Activated CD4-positive, CD25-positive, alpha-beta regulatory T cell treated with anti-CD3 and anti-CD28 coated beads, Interleukin-2, amount 50 U/mL, for 72 hours (primary cell): ENCODE results near the gene IL33.

Experiments
- DNase-seq: peaks from one replicate; pipeline ENCODE4 v3.0.0; 2021

The IL33 gene

DNA sequence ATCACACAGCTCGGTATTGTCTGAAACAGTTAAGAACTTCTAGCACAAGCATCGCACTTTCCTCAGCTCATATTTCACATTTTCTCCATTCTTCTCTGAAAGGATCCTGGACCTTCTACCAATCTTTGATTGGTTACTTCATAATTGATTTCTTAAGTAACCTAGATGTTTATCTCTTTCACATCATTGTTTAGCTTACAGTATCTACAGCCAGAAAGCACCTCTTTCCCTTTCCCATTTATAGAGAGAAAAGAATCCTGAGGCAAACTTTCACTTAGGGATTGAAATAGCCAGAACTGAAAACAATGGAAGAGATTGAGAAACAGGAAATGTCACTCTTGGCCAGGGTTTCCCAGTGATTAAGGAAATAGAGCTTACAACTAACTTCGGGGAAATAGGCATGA lies 2.5 kb downstream of the IL33 start:
- DNase-seq = no peak

DNA sequence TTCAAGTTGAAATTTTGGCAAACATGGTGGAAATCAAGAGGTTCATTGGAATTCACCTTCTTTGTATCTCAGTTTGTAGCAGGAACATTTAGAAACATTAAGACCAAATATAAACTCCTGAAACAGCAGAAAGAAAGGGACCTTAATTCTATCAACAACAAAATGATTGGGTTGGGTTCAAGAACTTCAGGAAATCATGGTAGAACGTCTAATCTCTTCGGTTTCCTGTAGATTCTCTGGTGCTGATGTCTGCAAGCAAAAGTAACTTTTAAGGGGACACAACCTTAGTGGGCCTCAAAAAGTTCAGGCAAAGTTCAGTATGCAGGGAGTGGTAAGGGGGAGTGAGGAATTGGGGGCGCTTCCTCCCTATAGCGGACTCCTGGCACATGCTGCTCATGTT lies 3.4 kb downstream of the IL33 start:
- DNase-seq = no peak

DNA sequence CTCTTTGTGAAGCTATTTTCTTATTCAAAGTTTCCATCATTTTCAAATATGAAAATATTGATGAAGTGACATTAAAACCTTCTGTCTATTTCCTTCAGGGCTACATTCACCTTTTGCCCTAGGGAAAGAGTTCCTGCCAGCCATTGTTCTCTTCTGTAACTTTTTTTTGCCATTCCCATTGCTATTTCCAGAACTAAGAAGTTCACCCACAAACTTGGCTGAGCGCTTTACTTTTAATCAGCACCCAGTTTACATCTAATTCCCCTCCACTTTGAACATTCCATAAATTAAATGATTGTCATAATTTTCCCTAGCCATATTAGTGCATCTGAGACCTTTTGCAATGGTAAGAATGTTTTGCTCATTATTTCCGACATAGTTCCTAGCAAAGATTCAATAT lies 4.4 kb downstream of the IL33 start:
- DNase-seq = no peak

DNA sequence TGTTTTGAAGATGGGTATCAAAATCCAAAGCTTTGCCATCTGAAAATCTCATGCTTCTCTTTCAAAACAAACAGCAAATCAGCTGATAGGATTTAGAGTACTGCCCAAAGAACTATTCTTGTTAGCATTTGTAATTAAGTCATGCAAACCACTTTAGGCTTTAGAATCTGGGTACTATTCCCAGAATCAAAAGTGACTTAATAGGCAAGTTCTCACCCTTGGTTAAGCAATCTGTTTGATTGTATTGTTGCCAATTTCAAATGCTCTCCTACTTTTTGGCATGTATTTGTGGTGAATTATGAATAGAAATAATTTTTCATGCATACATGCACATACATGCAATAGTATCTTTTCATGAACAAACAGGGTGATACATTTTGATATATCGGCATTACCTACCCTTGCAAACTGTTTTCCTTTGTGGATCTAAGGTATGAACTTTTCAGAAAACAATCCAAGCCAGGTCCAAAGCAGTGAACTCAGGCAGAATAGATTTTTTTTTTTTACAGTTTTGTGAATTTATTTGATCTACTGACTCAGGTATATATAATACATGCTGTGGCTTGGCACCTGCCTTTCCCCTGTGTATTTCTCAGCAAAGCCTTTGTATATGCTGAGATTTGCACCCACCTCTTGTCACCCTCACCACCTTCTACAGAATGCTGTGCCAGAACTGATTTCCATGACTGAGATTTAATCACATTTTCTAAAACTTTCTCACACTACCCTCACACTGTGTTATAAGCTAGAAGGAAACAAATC lies 9.0 kb downstream of the IL33 start:
- no peak for DNase-seq

DNA sequence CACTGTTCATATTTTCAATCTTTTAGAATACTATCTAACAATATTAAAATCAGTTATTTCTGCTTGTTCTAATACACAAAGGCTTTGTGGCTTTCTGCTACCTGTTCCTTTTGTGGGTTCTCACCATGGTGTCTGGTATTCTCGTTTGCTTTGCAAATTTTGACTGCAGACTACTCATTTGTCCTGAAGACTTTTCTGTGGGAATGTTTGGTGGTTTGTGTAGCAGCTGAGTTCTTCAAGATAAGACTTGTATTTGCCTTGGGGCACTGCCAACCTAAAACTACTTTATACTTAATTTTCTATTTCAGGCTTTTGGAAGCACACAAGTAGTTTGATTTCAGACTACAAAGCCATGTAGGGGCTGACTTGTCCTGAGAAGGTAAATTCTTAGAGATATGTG lies 11.1 kb downstream of the IL33 start:
- DNase-seq = no peak

DNA sequence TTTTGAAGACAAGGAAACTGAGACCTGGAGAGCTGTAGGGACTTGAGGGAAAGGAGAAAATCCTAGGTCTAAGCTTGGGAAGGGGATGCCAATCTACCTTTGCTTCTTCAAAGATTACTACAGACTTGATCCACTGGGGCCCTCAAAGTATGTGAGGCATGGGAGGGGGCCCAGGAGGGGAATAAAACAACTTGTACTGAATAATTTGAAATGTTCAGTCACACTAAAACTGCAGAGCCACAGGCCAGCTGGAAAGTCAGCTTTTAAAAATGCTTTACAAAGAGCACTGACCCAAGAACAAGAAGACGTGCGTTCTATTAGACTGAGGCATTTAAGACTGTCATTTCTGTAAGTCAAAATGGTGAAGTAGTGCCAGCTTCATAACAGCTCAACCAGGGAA lies 13.6 kb downstream of the IL33 start:
- DNase-seq = no peak

DNA sequence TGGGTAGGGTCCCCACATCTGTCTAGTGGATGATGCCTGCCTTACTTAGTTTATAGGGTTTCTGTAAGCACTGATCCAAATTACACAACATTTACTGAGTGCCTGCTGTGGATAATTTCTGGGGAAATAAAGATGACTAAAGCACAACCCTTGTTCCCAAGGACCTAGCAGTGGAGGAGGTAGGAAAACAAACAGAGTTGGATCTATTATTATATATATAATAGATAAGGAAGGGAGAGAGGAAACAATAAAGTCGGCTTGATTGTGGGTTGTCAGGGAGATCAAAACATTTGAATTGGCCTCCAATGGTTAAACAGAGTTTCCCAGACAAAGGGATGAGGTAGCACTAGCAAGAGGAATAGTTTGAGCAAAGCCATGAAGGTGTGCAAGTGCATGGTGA lies 14.0 kb downstream of the IL33 start:
- DNase-seq = no peak

DNA sequence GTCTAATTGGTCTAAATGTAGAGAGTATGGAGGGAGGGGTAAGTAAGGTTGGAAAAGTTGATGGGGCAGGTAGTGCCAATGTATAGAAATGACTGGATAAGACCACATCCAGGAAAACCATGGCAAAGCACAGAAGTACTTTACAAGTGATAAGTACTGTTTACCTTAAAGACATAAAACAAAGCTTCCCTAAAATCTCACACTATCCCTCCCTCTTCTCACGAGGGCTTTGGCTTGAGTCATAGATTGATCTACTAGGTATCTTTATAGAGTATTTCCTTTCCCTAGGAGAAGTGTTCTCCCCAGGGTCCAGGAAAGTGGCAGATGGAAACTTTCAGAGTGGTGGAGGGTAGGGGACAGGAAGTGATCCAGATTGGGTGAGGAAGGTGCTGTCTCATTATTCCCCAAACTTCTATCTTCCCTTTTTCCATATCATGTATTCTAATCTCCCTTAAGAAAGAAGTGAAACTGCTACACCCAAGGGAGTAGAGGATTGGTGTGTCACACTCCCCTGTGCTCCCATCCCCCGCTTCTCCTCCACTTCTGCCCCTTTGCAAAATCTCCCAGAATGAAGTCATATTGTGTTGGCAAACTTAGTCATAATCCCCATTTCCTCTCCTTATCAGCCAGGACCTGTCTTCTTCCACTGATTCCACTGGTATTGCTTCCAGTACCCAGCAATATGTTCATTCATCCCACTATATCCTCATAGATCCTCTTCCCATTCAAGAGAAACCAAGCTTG lies 14.6 kb downstream of the IL33 start:
- DNase-seq = no peak

DNA sequence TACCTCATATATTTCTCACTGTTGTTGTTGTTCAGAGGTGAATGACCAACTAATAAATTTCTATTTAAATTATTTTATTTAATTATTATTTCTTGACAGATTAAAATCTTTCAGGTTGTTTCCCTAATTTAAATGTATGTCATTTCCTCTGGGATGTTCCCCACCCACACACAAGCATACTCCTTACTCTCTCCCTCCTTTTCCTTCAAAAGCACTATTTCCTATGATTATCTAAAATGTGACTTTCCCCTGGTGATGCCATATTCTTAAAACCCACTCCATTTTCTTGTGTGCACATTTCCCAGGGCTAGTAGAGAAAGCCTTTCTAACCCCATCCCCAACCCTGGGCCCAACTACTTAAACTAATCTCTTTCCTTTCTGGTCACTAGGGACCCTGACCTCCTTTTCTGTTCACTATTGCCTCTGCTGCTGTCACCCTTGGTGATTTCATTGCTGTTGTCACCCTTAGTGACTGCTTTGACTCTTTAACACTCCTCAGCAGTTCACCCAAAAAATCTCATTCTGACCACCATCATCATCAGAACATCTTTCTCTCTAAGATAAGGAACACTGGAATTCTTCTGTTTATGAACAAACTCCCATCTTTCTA lies 16.8 kb downstream of the IL33 start:
- no peak for DNase-seq

DNA sequence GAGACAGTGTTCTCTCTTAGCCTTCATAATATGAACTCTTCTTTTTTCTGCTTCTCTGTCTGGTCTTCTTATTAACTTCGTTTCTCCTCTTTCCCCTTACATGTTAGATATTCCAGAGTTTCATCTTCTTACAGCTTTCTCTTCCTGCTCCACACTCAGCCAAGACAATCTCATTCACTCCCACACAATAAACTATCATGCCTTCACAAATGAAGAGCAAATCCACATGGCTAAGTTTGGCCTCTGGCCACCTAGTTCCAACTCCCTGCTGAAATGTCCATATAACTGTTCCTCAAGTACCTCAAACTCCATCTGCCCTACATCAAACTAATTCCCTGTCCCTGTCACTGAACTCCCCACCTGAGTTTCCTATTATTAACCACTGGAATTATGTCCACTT lies 18.4 kb downstream of the IL33 start:
- DNase-seq = no peak

DNA sequence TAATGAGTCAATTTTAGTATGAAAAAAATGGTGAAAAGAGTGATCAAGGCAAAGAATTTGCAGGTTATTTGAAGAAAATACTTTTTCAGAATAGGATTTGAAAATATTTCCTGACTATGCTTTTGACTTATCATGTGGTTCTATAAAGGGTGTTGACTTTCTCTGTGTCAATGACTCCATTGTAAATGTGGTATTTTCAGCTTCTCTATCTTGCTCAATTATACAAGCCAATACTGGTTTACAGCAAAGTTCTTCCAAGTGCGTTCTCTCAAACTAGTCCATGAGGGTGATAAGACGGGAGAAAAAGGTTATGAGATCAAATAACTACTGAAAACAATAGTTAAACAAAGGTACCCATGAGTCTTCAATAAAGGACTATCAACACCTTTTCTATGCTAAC lies 21.7 kb downstream of the IL33 start:
- no peak for DNase-seq

DNA sequence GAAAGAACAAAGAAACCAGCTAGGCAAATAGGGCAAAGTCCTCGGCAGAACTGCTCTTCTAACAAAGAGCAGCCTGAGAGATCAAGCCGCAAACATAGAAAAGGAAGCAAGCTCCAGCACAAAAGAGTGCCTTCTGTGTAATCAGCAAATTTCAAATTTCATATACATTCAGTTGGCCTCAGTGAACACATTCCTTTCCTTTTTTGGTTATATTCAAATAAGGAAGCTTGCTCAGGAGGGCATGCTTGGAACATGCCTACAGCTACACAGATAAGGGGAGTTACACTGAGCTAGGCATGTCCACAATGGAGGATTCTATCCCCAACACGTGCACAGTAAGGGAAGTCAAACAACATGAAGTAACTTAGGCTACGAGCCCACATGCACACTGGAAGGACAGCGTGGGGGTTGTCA lies 23.4 kb downstream of the IL33 start:
- DNase-seq = no peak

DNA sequence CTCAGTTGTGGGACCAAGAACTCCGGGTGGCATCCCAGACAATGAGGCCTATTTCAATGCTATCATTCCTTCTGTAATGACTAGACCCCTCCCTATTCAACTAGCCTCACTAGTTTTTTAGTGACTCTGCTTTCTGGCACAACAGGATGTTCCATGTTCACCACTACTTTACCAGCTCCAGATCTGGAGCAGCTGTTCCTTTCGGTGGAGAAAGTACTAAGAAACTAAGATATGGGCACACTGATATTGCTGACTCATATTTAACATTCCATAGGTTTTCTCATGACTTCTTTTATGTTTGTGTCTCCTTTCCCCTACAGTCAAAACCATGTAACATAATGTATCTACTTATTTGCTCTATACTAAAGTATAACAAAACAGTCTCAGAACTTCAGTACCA lies 24.1 kb downstream of the IL33 start:
- no peak for DNase-seq

DNA sequence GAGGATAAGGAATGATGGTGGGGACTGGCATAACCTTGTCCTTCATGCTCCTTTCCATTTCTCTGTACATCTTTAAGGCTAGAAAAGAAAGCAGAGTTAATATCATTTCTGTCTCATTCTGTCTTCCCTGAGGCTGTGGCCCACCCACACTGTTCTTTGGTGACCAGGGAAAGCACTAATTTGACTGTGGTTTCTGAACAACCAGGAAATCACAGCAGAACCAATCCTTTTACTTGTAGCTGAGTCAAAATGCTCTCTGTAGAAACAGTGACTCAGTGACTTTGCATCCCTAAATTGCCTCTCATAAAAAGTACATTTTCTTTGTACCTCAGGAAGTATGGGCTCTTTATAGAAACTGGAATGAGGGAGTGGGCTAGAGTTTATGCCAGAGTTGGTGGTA lies 28.1 kb downstream of the IL33 start:
- no peak for DNase-seq

DNA sequence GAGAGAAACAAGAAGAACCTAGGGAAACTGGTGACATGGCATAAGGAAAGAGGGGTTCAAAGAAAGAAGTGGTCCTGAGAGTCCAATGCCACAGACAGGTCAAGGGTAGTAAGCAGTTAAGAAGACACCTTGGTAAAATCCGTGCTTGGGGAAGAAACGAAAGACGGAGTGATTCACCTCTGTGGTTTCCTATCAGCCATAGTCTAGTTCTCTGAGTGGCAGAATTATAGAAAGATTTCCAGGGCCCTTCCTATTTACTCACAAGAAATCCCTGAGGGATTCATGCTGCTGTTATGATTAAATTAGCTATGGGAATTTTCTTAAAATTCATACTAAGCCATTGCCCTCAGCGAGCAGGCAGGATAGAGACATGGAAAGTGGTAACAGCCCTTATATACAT lies 31.7 kb downstream of the IL33 start:
- no peak for DNase-seq

DNA sequence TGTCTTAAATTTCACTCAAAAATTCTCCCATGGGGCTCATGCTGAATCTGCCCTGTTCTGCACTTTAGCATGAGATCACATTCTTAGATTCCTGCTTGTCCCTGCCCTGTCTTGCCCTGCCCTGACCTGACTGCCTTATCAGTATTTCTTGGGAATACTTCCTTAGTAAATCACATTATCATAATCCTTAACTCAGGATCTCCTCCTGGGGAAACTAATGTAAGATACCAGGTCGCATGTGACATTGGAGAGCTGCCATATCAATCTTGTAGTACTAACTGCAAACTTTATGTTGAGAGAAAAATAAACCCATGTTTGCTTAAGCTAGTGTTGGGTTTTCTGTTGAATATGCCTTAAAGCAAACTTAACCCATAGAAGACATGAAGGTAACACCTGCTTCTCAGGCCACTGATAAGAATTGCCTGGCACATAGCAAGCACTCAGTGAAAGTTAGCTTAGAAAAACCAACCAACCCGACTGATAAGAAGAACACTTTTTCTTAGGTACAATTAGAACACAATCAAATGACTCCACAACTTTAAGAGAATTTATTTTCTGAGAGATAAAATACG lies 53.3 kb downstream of the IL33 start:
- no peak for DNase-seq

DNA sequence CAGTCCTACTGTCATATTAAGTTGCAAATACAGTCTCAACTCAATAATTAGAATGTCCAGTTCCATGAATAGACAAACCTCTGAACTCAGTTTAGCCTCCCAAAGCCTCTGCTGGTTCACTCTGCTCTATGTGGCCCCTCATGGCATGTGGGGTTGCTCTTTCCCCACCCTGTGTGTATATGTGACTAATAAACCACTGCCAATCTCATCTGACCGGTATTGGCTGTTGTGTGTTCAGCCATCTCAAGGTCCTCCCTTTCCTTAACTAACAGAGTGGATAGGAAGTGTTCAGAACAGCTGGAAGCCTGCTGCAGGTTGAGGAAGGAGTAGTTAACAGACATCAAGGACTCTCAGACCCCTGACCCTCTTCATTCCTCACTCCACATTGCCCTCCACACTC lies 55.3 kb downstream of the IL33 start:
- no peak for DNase-seq

DNA sequence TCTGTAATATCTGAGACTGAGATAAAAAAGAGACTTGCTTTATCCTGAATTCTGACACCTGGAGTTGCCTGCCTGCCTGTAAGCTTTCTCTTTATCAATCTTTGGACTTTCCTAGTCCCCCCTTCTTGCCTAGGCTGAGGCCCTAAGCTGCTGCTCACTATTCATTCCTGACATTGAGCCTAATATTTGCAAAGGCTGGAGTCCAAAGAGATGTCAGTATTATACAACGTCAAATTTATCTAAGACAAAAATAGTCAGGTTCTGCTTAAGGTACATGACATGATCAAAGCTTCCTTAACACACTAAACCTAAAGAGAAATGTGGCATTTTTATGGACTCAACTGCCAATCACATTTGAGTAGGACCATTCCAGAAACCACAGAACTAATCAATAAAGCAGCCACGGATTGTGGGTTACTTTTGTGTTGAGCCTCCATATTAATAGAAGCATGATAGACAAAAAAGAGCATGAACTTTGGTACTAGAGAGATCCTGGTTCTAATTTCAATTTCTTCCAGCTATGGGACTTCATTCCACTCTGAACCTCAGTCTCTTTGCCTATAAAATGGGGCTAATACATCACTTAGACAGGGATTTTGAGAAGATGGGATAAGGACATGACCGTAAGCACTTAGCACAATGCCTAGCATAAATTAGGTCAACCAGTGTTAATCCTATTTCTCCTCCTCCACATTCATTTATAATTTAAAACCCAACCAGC lies 56.1 kb downstream of the IL33 start:
- no peak for DNase-seq

DNA sequence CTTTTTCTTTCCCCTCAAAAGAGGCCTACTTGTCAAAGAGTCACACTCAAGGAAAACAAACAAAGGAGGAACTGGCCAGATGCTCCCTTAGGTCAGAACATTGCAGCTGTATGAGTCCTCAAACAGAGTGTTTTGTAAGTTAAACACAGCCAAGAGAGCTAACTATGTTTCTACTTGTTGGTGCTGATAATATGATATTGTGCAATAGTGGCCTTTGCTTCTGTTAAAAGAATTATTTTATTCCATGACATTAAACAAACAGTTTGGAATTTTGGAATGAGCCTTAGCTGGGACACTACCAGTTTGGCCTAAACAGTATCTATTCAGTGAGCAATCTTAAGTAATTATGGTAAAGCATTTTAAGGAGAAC lies 56.6 kb downstream of the IL33 start:
- DNase-seq = no peak

DNA sequence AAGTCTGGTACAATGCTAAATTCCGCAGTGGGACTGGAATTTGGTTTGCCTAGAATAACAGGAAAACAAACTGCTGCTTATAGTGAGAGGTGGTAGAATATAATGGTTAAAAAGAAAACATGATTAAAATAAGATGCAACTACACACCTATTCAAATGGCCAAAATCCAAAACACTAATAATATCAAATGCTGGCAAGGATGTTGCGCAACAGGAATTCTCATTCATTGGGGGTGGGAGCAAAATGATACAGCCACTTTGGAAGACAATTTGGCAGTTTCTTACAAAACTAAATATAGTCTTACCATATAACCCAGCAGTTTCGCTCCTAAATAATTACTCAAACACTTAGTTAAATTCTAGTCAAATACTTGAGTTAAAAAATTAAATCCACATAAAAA lies 61.8 kb downstream of the IL33 start:
- no peak for DNase-seq

DNA sequence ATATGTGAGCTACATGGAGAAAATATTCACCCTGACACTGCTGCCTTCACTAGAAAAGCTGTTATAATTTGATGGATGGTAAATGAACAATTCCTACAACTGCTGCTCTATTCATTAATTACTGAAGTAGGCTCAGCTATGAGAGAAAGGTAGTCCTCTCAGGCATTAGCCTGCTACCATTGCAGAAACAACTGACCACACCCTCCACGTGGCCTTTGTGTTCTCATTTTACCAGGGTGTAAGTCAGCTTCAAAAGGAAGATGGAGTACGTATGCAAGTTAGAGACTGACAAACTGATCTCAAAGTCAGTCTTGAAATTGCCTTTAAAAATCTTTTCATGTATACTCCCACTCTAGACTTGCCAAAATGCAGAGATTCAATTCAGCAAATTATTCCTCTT lies 86.3 kb downstream of the IL33 start:
- DNase-seq = no peak

DNA sequence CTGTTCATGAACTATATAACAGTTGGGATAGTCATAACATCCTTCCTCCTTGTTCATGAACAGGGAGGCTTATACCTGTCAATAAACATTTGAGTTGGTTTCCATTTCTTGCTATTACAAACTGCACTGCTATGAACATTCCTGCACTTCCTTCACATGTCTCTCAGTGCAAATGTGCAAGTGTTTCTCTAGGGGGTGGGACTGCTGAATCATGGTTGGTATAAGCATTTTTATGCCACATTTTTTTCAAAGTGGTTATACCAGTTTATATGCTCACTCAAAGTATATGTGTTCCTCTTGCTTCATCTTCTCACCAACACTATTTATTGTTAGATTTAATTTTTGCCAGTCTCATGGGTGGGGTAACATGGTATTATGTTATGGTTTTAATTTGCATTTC lies 86.8 kb downstream of the IL33 start:
- no peak for DNase-seq

DNA sequence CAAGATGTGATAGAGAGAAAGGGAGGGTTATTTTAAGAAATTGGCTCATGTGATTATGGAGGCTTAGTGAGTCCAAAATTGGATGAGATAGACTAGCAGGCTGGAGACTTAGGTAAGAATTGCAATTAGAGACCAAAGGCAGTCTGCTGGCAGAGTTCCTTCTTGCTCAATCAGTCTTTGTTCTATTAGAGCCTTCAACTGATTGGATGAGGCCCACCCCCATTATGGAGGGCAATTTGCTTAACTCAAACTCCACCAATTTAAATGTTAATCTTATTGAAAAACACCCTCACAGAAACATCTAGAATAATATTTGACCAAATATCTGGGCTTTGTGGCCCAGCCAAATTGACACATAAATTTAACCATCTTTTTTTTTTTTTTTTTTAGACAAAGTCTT lies 88.6 kb downstream of the IL33 start:
- DNase-seq = no peak
